ENCODE measurements around the gene CLCN7. TPM values are rescaled to one million over a fixed set of nuclear protein-coding genes. Genes with fewer than 3 reads are reported as not detected.

CLCN7 gene
- total and polyA plus RNA-seq, 9 of the 15 experiments (the other 6 are each of a cell fraction or from before 2014, with no cell fraction given), result 0.06 to 126 (median 18.7) TPM

DNA sequence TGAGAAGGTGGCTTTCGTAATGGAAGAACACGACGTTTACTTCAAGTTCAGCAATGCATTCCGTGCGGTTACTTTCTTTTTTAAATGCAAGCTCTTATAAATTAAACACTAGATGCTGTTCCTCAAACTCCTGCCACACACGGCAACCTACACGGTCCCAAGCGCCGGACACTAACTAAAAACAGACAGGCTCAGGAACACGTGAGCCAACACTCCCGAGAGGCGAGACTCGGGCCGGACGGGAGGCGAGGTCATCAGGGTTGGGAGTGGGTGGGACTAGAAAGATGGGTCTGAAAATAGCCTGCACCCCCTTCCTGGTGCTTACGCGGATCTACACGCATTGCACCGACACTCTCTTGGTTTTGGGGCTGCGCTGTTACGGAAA lies 6.4 kb downstream of the CLCN7 start (continued):
- TF ChIP-seq, protein P1, sequence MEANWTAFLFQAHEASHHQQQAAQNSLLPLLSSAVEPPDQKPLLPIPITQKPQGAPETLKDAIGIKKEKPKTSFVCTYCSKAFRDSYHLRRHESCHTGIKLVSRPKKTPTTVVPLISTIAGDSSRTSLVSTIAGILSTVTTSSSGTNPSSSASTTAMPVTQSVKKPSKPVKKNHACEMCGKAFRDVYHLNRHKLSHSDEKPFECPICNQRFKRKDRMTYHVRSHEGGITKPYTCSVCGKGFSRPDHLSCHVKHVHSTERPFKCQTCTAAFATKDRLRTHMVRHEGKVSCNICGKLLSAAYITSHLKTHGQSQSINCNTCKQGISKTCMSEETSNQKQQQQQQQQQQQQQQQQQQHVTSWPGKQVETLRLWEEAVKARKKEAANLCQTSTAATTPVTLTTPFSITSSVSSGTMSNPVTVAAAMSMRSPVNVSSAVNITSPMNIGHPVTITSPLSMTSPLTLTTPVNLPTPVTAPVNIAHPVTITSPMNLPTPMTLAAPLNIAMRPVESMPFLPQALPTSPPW (CRISPR knock-in tag; IDR thresholded peaks at IDR 0.05), result no peak
- TF ChIP-seq, protein P2, sequence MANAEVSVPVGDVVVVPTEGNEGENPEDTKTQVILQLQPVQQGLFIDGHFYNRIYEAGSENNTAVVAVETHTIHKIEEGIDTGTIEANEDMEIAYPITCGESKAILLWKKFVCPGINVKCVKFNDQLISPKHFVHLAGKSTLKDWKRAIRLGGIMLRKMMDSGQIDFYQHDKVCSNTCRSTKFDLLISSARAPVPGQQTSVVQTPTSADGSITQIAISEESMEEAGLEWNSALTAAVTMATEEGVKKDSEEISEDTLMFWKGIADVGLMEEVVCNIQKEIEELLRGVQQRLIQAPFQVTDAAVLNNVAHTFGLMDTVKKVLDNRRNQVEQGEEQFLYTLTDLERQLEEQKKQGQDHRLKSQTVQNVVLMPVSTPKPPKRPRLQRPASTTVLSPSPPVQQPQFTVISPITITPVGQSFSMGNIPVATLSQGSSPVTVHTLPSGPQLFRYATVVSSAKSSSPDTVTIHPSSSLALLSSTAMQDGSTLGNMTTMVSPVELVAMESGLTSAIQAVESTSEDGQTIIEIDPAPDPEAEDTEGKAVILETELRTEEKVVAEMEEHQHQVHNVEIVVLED (CRISPR knock-in tag; IDR thresholded peaks at IDR 0.05), result no peak
- TF ChIP-seq ELF2 (CRISPR knock-in tag; IDR thresholded peaks at IDR 0.05), result no peak
- TF ChIP-seq FOXP1 (CRISPR knock-in tag; IDR thresholded peaks at IDR 0.05), result no peak
- TF ChIP-seq, protein P3, sequence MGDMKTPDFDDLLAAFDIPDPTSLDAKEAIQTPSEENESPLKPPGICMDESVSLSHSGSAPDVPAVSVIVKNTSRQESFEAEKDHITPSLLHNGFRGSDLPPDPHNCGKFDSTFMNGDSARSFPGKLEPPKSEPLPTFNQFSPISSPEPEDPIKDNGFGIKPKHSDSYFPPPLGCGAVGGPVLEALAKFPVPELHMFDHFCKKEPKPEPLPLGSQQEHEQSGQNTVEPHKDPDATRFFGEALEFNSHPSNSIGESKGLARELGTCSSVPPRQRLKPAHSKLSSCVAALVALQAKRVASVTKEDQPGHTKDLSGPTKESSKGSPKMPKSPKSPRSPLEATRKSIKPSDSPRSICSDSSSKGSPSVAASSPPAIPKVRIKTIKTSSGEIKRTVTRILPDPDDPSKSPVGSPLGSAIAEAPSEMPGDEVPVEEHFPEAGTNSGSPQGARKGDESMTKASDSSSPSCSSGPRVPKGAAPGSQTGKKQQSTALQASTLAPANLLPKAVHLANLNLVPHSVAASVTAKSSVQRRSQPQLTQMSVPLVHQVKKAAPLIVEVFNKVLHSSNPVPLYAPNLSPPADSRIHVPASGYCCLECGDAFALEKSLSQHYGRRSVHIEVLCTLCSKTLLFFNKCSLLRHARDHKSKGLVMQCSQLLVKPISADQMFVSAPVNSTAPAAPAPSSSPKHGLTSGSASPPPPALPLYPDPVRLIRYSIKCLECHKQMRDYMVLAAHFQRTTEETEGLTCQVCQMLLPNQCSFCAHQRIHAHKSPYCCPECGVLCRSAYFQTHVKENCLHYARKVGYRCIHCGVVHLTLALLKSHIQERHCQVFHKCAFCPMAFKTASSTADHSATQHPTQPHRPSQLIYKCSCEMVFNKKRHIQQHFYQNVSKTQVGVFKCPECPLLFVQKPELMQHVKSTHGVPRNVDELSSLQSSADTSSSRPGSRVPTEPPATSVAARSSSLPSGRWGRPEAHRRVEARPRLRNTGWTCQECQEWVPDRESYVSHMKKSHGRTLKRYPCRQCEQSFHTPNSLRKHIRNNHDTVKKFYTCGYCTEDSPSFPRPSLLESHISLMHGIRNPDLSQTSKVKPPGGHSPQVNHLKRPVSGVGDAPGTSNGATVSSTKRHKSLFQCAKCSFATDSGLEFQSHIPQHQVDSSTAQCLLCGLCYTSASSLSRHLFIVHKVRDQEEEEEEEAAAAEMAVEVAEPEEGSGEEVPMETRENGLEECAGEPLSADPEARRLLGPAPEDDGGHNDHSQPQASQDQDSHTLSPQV (IDR thresholded peaks at IDR 0.05), result no peak
- TF ChIP-seq EP400 (IDR thresholded peaks at IDR 0.05), result no peak
- TF ChIP-seq, protein P4, sequence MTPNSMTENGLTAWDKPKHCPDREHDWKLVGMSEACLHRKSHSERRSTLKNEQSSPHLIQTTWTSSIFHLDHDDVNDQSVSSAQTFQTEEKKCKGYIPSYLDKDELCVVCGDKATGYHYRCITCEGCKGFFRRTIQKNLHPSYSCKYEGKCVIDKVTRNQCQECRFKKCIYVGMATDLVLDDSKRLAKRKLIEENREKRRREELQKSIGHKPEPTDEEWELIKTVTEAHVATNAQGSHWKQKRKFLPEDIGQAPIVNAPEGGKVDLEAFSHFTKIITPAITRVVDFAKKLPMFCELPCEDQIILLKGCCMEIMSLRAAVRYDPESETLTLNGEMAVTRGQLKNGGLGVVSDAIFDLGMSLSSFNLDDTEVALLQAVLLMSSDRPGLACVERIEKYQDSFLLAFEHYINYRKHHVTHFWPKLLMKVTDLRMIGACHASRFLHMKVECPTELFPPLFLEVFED (CRISPR knock-in tag; conservative IDR thresholded peaks at IDR 0.05), result no peak
- no peak for TF ChIP-seq NR3C1 (CRISPR knock-in tag; IDR thresholded peaks at IDR 0.05)
- TF ChIP-seq, protein P5, sequence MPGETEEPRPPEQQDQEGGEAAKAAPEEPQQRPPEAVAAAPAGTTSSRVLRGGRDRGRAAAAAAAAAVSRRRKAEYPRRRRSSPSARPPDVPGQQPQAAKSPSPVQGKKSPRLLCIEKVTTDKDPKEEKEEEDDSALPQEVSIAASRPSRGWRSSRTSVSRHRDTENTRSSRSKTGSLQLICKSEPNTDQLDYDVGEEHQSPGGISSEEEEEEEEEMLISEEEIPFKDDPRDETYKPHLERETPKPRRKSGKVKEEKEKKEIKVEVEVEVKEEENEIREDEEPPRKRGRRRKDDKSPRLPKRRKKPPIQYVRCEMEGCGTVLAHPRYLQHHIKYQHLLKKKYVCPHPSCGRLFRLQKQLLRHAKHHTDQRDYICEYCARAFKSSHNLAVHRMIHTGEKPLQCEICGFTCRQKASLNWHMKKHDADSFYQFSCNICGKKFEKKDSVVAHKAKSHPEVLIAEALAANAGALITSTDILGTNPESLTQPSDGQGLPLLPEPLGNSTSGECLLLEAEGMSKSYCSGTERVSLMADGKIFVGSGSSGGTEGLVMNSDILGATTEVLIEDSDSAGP (CRISPR knock-in tag; IDR thresholded peaks at IDR 0.05), result no peak
- TF ChIP-seq, protein P6, sequence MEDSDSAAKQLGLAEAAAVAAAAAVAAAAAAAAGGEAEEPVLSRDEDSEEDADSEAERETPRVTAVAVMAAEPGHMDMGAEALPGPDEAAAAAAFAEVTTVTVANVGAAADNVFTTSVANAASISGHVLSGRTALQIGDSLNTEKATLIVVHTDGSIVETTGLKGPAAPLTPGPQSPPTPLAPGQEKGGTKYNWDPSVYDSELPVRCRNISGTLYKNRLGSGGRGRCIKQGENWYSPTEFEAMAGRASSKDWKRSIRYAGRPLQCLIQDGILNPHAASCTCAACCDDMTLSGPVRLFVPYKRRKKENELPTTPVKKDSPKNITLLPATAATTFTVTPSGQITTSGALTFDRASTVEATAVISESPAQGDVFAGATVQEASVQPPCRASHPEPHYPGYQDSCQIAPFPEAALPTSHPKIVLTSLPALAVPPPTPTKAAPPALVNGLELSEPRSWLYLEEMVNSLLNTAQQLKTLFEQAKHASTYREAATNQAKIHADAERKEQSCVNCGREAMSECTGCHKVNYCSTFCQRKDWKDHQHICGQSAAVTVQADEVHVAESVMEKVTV (CRISPR knock-in tag; IDR thresholded peaks at IDR 0.05), result no peak
- no peak for TF ChIP-seq MED1 (CRISPR knock-in tag; IDR thresholded peaks at IDR 0.05; ENCODE audit: borderline replicate concordance)
- no peak for TF ChIP-seq HDAC8 (tag; IDR thresholded peaks at IDR 0.05)

Data from K562 (cell line).